ENCODE results near the gene RCSD1. TPM values are rescaled to one million over a fixed set of nuclear protein-coding genes. Genes with fewer than 3 reads are reported as not detected.

The RCSD1 gene
- total and polyA plus RNA-seq, 2 of the 13 experiments (the other 11 are each of a cell fraction or from before 2014, with no cell fraction given), result not detected

DNA sequence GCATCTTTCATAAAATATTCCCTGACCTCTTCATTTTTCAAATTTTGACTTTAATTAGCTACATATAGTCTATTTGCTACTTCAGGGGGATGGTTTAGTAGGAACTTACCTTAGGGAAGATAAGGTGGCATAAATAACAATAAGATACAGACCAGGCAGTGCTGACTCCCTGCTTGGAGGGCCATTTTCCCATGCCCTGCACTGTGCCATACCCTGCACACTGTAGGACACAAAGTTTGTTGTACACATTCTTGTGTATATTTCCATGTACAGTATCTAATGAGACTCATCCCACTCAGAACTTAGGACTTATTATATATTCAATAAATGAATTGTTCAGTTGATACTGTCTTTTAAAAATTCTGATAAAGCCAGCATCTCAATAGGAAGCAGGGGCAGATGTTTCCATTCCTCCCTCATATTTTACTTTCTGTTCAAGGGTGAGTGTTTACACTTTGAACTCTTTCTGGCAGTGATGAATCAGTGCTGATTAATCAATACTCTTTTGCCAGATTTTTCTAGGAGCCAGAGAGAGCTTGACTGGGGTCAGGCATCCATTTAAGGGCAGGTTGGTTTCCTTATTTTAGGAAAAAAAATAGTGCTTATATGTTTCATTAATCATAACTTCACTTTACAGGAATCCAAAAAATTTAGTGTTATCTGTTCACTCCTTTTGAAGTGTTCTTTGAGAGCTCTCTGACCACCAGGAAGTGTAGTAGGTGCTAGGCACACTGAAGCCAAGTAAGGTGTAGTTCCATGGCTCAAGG is 122.4 kb downstream of the RCSD1 start:
- Histone ChIP-seq H3K27me3 (ENCODE audit: control insufficient read depth in 1 of 2, insufficient read depth in 2 of 2, low read length in 2 of 2) (no peaks in the 10 kb centered on the region), H3K9ac (ENCODE audit: insufficient read depth, low read depth, low read length) (no peak overlapping the region), H4K20me1 (ENCODE audit: insufficient read depth, low read length) (no peaks in the 10 kb centered on the region), H3K79me2 (ENCODE audit: insufficient read depth, low read length) (peaks cover 44% of the 10 kb centered on the region), H3K4me3 (replicated peaks in 1 of 3; ENCODE audit: insufficient read depth in 1 of 3, low read depth in 2 of 3, low read length in 3 of 3) (no peak overlapping the region), H3K9me3 (ENCODE audit: low read length) (no peaks in the 10 kb centered on the region), H3K27ac (ENCODE audit: extremely low read length, insufficient read depth, low read length) (peak overlapping the region; percentile 9), H3K36me3 (replicated peaks in 1 of 2; ENCODE audit: control insufficient read depth in 1 of 2, insufficient read depth in 2 of 2, low read length in 2 of 2) (peaks cover 0 to 1% of the 10 kb centered on the region in 2 experiments; a peak in 1 of 5 replicates), H3K4me1 (ENCODE audit: insufficient read depth, low read length) (peaks cover 60% of the 10 kb centered on the region), H3K4me2 (ENCODE audit: low read depth, low read length) (no peak overlapping the region), H2AFZ (ENCODE audit: low read length) (no peak overlapping the region)
- ATAC-seq (peak; percentile 86), DNase-seq (ENCODE audit: low spot score) (peak; percentile 25), FAIRE-seq (no peak)
- ChIA-PET CTCF (ENCODE audit: low intra/inter-chr PET ratio, low total read pairs) (no interaction called here), POLR2A (no interaction called here)
- intact Hi-C loops (cut with micrococcal nuclease; ENCODE audit: unreplicated experiment) (no loop called here), in situ Hi-C loops (cut with HindIII; ENCODE audit: extremely low pct_ligation_motif_present, low pct_unique_long_range_greater_than_20kb) (no loop called here)
- BruUV-seq (replicated peaks), result no TSS peak
- TF ChIP-seq ATF1 (CRISPR knock-in tag; IDR thresholded peaks at IDR 0.05) (0 out of 2 replicates have a peak, but pooled peaks have one; percentile 12), ZFY (CRISPR knock-in tag; IDR thresholded peaks at IDR 0.05) (no peak), CBX2 (IDR thresholded peaks at IDR 0.05; ENCODE audit: low read depth, low read length) (no peak), CBX2 (CRISPR knock-in tag; IDR thresholded peaks at IDR 0.05; ENCODE audit: low read depth) (no peak), NR2C2 (CRISPR knock-in tag; IDR thresholded peaks at IDR 0.05; ENCODE audit: borderline replicate concordance) (peak; percentile 11; the same call in 1 of the 2 replicates), ZNF17 (CRISPR knock-in tag; IDR thresholded peaks at IDR 0.05) (no peak), GFI1 (CRISPR knock-in tag; IDR thresholded peaks at IDR 0.05; ENCODE audit: borderline replicate concordance) (peak; percentile 77; the same call in 1 of the 2 replicates), ONECUT2 (CRISPR knock-in tag; IDR thresholded peaks at IDR 0.05) (0 out of 2 replicates have a peak, but pooled peaks have one; percentile 30), FOXA3 (CRISPR knock-in tag; IDR thresholded peaks at IDR 0.05) (peak; percentile 51), HMG20A (CRISPR knock-in tag; IDR thresholded peaks at IDR 0.05; ENCODE audit: borderline replicate concordance) (peak; percentile 19; the same call in 1 of the 2 replicates), GATAD2A (CRISPR knock-in tag; IDR thresholded peaks at IDR 0.05) (0 out of 2 replicates have a peak, but pooled peaks have one; percentile 55), FOSL2 (CRISPR knock-in tag; IDR thresholded peaks at IDR 0.05) (peak; percentile 73), HNF4A (CRISPR knock-in tag; IDR thresholded peaks at IDR 0.05) (0 out of 2 replicates have a peak, but pooled peaks have one; percentile 19)
- TF ChIP-seq, protein P1, sequence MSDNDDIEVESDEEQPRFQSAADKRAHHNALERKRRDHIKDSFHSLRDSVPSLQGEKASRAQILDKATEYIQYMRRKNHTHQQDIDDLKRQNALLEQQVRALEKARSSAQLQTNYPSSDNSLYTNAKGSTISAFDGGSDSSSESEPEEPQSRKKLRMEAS (IDR thresholded peaks at IDR 0.05), result no peak
- TF ChIP-seq, protein P2, sequence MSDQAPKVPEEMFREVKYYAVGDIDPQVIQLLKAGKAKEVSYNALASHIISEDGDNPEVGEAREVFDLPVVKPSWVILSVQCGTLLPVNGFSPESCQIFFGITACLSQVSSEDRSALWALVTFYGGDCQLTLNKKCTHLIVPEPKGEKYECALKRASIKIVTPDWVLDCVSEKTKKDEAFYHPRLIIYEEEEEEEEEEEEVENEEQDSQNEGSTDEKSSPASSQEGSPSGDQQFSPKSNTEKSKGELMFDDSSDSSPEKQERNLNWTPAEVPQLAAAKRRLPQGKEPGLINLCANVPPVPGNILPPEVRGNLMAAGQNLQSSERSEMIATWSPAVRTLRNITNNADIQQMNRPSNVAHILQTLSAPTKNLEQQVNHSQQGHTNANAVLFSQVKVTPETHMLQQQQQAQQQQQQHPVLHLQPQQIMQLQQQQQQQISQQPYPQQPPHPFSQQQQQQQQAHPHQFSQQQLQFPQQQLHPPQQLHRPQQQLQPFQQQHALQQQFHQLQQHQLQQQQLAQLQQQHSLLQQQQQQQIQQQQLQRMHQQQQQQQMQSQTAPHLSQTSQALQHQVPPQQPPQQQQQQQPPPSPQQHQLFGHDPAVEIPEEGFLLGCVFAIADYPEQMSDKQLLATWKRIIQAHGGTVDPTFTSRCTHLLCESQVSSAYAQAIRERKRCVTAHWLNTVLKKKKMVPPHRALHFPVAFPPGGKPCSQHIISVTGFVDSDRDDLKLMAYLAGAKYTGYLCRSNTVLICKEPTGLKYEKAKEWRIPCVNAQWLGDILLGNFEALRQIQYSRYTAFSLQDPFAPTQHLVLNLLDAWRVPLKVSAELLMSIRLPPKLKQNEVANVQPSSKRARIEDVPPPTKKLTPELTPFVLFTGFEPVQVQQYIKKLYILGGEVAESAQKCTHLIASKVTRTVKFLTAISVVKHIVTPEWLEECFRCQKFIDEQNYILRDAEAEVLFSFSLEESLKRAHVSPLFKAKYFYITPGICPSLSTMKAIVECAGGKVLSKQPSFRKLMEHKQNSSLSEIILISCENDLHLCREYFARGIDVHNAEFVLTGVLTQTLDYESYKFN (CRISPR knock-in tag; conservative IDR thresholded peaks at IDR 0.05), result 0 out of 2 replicates have a peak, but pooled peaks have one; percentile 38
- TF ChIP-seq, protein P3, sequence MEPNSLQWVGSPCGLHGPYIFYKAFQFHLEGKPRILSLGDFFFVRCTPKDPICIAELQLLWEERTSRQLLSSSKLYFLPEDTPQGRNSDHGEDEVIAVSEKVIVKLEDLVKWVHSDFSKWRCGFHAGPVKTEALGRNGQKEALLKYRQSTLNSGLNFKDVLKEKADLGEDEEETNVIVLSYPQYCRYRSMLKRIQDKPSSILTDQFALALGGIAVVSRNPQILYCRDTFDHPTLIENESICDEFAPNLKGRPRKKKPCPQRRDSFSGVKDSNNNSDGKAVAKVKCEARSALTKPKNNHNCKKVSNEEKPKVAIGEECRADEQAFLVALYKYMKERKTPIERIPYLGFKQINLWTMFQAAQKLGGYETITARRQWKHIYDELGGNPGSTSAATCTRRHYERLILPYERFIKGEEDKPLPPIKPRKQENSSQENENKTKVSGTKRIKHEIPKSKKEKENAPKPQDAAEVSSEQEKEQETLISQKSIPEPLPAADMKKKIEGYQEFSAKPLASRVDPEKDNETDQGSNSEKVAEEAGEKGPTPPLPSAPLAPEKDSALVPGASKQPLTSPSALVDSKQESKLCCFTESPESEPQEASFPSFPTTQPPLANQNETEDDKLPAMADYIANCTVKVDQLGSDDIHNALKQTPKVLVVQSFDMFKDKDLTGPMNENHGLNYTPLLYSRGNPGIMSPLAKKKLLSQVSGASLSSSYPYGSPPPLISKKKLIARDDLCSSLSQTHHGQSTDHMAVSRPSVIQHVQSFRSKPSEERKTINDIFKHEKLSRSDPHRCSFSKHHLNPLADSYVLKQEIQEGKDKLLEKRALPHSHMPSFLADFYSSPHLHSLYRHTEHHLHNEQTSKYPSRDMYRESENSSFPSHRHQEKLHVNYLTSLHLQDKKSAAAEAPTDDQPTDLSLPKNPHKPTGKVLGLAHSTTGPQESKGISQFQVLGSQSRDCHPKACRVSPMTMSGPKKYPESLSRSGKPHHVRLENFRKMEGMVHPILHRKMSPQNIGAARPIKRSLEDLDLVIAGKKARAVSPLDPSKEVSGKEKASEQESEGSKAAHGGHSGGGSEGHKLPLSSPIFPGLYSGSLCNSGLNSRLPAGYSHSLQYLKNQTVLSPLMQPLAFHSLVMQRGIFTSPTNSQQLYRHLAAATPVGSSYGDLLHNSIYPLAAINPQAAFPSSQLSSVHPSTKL (CRISPR knock-in tag; IDR thresholded peaks at IDR 0.05), result peak; percentile 33; the same call in 1 of the 2 replicates
